DOHH2 (cell line): ENCODE measurements around the gene MS4A2.
"Not testable (repeated sequence)": the region's sequence is repeated elsewhere in the genome, so short reads cannot be mapped to it uniquely, and the experiment has no call there.

Experiments
- H3F3A ChIP-seq: fragments of 200-600 bp; sonication (generic), shearing (Covaris generic); 2 replicates; pipeline ENCODE4 v1.6.0; 2016; ENCODE audit warnings: antibody characterized with exemption, mild to moderate bottlenecking; ENCODE audit not compliant: control insufficient read depth, insufficient read depth
- H3K27ac ChIP-seq: fragments of 200-600 bp; sonication (generic); 2 replicates; pipeline ENCODE4 v1.5.1; 2014; ENCODE audit warnings: low read depth, mild to moderate bottlenecking, low read length, moderate library complexity
- H3K27me3 ChIP-seq: fragments of 200-600 bp; sonication (generic); 2 replicates; pipeline ENCODE4 v1.6.1; 2014; ENCODE audit warnings: mild to moderate bottlenecking, low read length, mixed read lengths; ENCODE audit not compliant: control insufficient read depth
- H3K36me3 ChIP-seq: fragments of 200-600 bp; sonication (generic); 2 replicates; pipeline ENCODE4 v1.6.1; 2014; ENCODE audit warnings: mild to moderate bottlenecking, low read length, moderate library complexity, mixed read lengths; ENCODE audit not compliant: control insufficient read depth
- H3K4me1 ChIP-seq: fragments of 200-600 bp; sonication (generic); 2 replicates; pipeline ENCODE4 v1.6.1; 2014; ENCODE audit warnings: mild to moderate bottlenecking, low read length, mixed read lengths; ENCODE audit not compliant: control insufficient read depth
- H3K4me2 ChIP-seq: fragments of 200-600 bp; sonication (generic); 2 replicates; pipeline ENCODE4 v1.6.0; 2014; ENCODE audit warnings: mild to moderate bottlenecking, low read length, moderate library complexity
- H3K4me3 ChIP-seq: fragments of 200-600 bp; sonication (generic); 2 replicates; pipeline ENCODE4 v1.5.1; 2014; ENCODE audit warnings: mild to moderate bottlenecking, low read length, mixed read lengths
- H3K79me2 ChIP-seq: fragments of 200-600 bp; sonication (generic); 2 replicates; pipeline ENCODE4 v1.6.1; 2014; ENCODE audit warnings: mild to moderate bottlenecking, low read length, mixed read lengths; ENCODE audit not compliant: control insufficient read depth
- H3K9me2 ChIP-seq: fragments of 200-600 bp; sonication (generic); replicated peaks from 2 replicates; pipeline ENCODE4 v1.6.1; 2014; ENCODE audit warnings: mild to moderate bottlenecking, low read length, mixed read lengths; ENCODE audit not compliant: control insufficient read depth
- H3K9me3 ChIP-seq: fragments of 200-600 bp; sonication (generic); 2 replicates; pipeline ENCODE4 v1.6.1; 2014; ENCODE audit warnings: antibody characterized with exemption, low read length, mixed read lengths; ENCODE audit not compliant: control insufficient read depth, insufficient read depth
- H4K20me1 ChIP-seq: fragments of 200-600 bp; sonication (generic); 2 replicates; pipeline ENCODE4 v1.6.0; 2014; ENCODE audit warnings: low read depth, mild to moderate bottlenecking, antibody characterized with exemption, low read length, moderate library complexity; ENCODE audit not compliant: control insufficient read depth, insufficient read depth
- EZH2phosphoT487 ChIP-seq: fragments of 200-600 bp; sonication (generic); IDR thresholded peaks from 2 replicates; pipeline ENCODE4 v1.6.1; 2017; ENCODE audit warnings: borderline replicate concordance, mild to moderate bottlenecking, antibody characterized with exemption, low read length, moderate library complexity, mixed read lengths
- TF ChIP-seq, protein P1 (sequence below): fragments of 200-600 bp; sonication (generic); IDR thresholded peaks from one replicate; pipeline ENCODE4 v1.5.1; 2014; ENCODE audit warnings: antibody characterized with exemption, mild to moderate bottlenecking, low read depth, low read length; ENCODE audit not compliant: poor library complexity, severe bottlenecking

MS4A2 gene

DNA sequence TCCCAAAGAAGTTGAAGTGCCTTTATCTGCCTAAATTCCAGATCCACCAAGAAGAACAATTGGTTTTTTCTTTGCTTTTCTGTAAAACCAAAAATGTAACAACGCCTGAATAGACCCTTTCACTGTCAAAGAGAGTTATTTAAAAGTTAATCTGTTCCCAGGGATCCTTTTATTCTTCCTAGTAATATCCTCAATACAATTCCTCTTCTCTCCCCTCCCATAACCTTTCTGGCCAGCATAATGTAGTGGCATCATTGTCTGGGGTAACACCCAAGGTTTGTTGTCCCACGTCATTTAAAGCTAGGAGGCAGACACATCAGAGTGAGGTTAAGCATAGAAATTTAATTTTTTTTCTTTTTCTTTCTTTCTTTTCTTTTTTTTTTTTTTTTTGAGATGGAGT is 39.9 kb downstream of the MS4A2 start:
- H3K4me2 ChIP-seq, result no peak overlapping the region
- H3K9me3 ChIP-seq, result no peaks in the 10 kb centered on the region
- H3K4me3 ChIP-seq, result no peak overlapping the region
- H3F3A ChIP-seq, result no peaks in the 10 kb centered on the region
- H3K79me2 ChIP-seq, result no peaks in the 10 kb centered on the region
- no peaks in the 10 kb centered on the region for H3K27me3 ChIP-seq
- no peak overlapping the region for H3K27ac ChIP-seq
- H3K4me1 ChIP-seq, result peaks cover 49% of the 10 kb centered on the region
- no peaks in the 10 kb centered on the region for H3K36me3 ChIP-seq
- H3K9me2 ChIP-seq, result no peaks in the 10 kb centered on the region
- no peaks in the 10 kb centered on the region for H4K20me1 ChIP-seq
- TF ChIP-seq, protein P1, sequence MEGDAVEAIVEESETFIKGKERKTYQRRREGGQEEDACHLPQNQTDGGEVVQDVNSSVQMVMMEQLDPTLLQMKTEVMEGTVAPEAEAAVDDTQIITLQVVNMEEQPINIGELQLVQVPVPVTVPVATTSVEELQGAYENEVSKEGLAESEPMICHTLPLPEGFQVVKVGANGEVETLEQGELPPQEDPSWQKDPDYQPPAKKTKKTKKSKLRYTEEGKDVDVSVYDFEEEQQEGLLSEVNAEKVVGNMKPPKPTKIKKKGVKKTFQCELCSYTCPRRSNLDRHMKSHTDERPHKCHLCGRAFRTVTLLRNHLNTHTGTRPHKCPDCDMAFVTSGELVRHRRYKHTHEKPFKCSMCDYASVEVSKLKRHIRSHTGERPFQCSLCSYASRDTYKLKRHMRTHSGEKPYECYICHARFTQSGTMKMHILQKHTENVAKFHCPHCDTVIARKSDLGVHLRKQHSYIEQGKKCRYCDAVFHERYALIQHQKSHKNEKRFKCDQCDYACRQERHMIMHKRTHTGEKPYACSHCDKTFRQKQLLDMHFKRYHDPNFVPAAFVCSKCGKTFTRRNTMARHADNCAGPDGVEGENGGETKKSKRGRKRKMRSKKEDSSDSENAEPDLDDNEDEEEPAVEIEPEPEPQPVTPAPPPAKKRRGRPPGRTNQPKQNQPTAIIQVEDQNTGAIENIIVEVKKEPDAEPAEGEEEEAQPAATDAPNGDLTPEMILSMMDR, result no peak
- TF ChIP-seq EZH2phosphoT487, result no peak

DNA sequence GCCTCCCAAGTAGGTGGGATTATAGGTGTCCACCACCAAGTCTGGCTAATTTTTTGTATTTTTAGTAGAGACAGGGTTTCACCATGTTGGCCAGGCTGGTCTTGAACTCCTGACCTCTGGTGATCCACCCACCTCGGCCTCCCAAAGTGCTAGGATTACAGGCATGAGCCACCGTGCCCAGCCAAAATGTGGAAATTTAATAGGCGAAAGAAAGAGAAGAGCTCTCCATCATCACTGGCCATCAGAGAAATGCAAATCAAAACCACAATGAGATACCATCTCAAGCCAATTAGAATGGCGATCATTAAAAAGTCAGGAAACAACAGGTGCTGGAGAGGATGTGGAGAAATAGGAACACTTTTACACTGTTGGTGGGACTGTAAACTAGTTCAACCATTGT is 40.4 kb downstream of the MS4A2 start:
- H3K4me3 ChIP-seq, result not testable (repeated sequence)
- H3K4me1 ChIP-seq, result peaks cover 44% of the 10 kb centered on the region

DNA sequence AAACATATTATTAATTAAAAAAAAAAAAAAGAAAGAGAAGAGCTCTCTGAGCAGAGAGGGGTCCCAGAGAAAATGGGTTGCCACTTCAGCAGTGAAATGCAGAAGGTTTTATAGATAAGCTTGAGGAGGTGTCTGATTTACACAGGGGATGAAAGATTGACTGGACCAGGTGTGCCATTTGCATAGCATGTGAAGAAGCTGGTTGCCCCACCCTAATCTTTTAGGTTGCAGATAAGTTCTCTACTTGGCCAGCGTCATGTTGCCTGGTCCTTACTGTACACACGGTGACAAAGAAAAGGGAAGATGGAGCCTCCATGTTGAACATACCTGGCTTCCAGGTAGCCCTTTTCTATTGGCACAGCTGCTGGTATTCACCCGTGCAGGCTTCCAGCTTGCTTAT is 41.4 kb downstream of the MS4A2 start:
- no peak overlapping the region for H3K4me3 ChIP-seq
- no peaks in the 10 kb centered on the region for H3K36me3 ChIP-seq
- peaks cover 34% of the 10 kb centered on the region for H3K4me1 ChIP-seq
- no peaks in the 10 kb centered on the region for H3K27me3 ChIP-seq
- TF ChIP-seq, protein P1, result no peak
- no peak for TF ChIP-seq EZH2phosphoT487
- H3K4me2 ChIP-seq, result peak overlapping the region; percentile 36; the same call in 1 of the 2 replicates
- no peaks in the 10 kb centered on the region for H3F3A ChIP-seq
- no peaks in the 10 kb centered on the region for H4K20me1 ChIP-seq
- H3K9me3 ChIP-seq, result peaks cover 4% of the 10 kb centered on the region; the same call in 1 of the 2 replicates
- H3K79me2 ChIP-seq, result no peaks in the 10 kb centered on the region
- no peaks in the 10 kb centered on the region for H3K9me2 ChIP-seq
- no peak overlapping the region for H3K27ac ChIP-seq

More for the DNA sequence above, 40.4 kb downstream of the MS4A2 start:
- not testable (repeated sequence) for H3K79me2 ChIP-seq, H4K20me1 ChIP-seq, H3K9me2 ChIP-seq, H3K36me3 ChIP-seq, H3K27me3 ChIP-seq, H3K4me2 ChIP-seq, H3K27ac ChIP-seq, H3K9me3 ChIP-seq, H3F3A ChIP-seq

GRCh38 chr11:60130496-60130895 is 42.0 kb downstream of the MS4A2 start:
- peaks cover 4% of the 10 kb centered on the region; the same call in 1 of the 2 replicates for H3K9me3 ChIP-seq
- H3K27me3 ChIP-seq, result no peaks in the 10 kb centered on the region
- TF ChIP-seq, protein P1, result peak; percentile 73
- no peak for TF ChIP-seq EZH2phosphoT487
- H3K36me3 ChIP-seq, result no peaks in the 10 kb centered on the region
- no peaks in the 10 kb centered on the region for H3K9me2 ChIP-seq
- H3K4me3 ChIP-seq, result no peak overlapping the region
- no peaks in the 10 kb centered on the region for H4K20me1 ChIP-seq
- H3F3A ChIP-seq, result no peaks in the 10 kb centered on the region
- H3K4me1 ChIP-seq, result peaks cover 28% of the 10 kb centered on the region
- H3K79me2 ChIP-seq, result no peaks in the 10 kb centered on the region
- H3K4me2 ChIP-seq, result peak overlapping the region; percentile 36
- no peak overlapping the region for H3K27ac ChIP-seq
